Measurements from ENCODE around the gene CFAP46. TPM values are rescaled to one million over a fixed set of nuclear protein-coding genes. Genes with fewer than 3 reads are reported as not detected.

CFAP46 gene
- total and polyA plus RNA-seq, 2 donors from 2014 or later, result 3.8 to 8.3 TPM

DNA sequence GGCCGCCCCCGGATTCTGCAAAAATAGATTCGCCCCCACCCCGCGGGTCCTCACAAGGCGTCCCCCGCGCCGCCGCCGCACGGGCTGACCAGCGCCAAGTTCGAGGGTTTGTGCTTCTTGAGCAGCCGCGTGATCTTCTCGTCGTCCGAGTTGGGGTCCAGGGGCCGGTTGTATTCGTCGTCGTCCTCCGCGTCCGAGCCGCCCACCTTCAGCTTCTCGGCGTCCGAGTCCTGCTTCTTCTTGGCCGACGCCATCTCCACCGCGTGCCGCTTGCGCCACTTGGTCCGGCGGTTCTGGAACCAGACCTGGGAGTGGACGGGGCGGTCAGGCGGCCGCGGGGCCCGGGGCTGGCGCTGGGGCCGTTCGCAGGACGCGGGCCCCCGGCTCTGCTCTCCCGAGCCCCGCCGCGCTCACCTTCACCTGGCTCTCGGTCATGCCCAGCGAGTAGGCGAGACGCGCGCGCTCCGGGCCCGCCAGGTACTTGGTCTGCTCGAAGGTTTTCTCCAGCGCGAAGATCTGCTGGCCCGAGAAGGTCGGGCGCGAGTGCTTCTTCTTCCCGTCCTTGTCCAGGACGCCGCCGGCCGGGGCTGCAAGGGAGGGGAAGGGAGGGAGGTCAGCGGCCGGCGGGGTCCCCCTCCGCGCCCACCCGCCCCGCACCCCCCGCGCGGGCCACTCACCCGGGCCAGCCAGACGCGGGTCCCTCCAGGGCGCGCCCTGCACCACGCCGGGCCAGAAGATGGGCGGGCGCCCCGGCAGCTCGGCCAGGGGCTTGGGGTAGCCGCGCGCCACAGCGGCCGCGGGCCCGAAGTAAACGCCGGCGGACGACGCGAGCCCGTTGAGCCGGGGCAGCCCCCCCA lies 157.3 kb downstream of the CFAP46 start:
- TF ChIP-seq, protein P1, sequence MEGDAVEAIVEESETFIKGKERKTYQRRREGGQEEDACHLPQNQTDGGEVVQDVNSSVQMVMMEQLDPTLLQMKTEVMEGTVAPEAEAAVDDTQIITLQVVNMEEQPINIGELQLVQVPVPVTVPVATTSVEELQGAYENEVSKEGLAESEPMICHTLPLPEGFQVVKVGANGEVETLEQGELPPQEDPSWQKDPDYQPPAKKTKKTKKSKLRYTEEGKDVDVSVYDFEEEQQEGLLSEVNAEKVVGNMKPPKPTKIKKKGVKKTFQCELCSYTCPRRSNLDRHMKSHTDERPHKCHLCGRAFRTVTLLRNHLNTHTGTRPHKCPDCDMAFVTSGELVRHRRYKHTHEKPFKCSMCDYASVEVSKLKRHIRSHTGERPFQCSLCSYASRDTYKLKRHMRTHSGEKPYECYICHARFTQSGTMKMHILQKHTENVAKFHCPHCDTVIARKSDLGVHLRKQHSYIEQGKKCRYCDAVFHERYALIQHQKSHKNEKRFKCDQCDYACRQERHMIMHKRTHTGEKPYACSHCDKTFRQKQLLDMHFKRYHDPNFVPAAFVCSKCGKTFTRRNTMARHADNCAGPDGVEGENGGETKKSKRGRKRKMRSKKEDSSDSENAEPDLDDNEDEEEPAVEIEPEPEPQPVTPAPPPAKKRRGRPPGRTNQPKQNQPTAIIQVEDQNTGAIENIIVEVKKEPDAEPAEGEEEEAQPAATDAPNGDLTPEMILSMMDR (IDR thresholded peaks at IDR 0.05; ENCODE audit: borderline replicate concordance, extremely low read depth, insufficient read depth), result no peak
- peaks cover 9% of the 10 kb centered on the region for H3K27me3 ChIP-seq (ENCODE audit: control insufficient read depth, insufficient read depth, low read length)
- peaks cover 0 to 2% (median 0%) of the 10 kb centered on the region in 3 donors for H3K4me1 ChIP-seq (ENCODE audit: control insufficient read depth in 2 of 3, insufficient read depth in 2 of 3, low read depth in 1 of 3, low read length in 3 of 3)
- no peak overlapping the region for H3K9ac ChIP-seq (ENCODE audit: low read length in 3 of 3)
- H3K27ac ChIP-seq (ENCODE audit: low read depth in 2 of 2, low read length in 2 of 2), result no peak overlapping the region
- peak in 1 of 5 donors; percentile 37 for DNase-seq
- no peak for FAIRE-seq
- intact Hi-C loops (cut with DNase I), result no loop called here
- no peaks in the 10 kb centered on the region for H3K9me3 ChIP-seq (ENCODE audit: control insufficient read depth in 2 of 3, insufficient read depth in 1 of 3, low read length in 3 of 3)
- H3K4me3 ChIP-seq (ENCODE audit: low read length in 3 of 3), result no peak overlapping the region
- H3K36me3 ChIP-seq (ENCODE audit: control insufficient read depth in 2 of 3, insufficient read depth in 3 of 3, low read length in 3 of 3), result peaks cover 0 to 8% (median 4%) of the 10 kb centered on the region in 3 donors

DNA sequence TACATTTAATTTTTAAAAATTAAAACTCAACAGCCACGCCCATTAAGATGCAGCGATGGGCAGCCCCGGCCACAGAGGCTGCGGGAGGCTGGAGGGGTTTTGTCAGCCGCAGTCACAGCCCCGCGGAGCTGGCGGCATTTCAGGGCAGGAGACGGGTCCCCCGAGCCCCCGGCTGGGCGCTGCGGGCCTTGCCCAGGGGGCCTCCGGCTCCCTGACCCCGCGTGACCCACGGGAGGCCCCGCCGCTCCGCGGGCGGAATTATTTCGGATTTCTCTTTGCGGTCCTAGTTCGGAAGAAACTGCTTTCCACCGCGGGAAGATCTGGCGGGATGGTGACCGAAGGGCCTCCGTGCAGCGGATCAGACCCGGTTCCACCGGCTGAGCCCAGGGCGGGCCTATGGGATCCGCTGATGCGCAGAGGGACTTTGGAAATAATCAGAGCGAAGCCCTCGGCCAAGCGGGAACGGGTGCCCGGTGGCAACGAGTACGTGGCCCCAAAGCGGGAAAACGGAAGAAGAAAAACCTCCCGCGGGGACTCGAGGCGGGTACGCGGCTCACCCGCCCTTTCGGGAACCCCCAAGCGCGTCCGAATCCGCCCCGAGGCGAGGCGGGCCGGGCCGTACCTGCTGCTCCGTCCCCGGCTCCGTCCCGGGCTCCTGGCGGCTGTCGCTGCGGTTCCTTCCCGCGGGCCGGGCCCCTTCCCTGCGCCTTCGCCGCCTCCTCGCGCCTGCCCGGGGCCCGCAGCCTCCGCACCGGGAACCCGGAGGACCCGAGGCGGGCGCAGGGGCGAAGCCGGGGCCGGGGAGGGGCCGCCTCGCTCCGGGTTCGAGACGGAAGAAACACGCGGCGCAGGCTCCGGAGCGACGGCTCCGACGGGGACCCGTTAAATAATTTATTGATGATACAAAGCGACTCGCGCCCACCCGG lies 158.2 kb downstream of the CFAP46 start:
- DNase-seq (peak in 1 of 5 donors; percentile 26), FAIRE-seq (no peak)
- H3K4me1 ChIP-seq (ENCODE audit: control insufficient read depth in 2 of 3, insufficient read depth in 2 of 3, low read depth in 1 of 3, low read length in 3 of 3), result peaks cover 0 to 2% (median 0%) of the 10 kb centered on the region in 3 donors
- H3K36me3 ChIP-seq (ENCODE audit: control insufficient read depth in 2 of 3, insufficient read depth in 3 of 3, low read length in 3 of 3), result peaks cover 0 to 12% (median 4%) of the 10 kb centered on the region in 3 donors
- H3K27ac ChIP-seq (ENCODE audit: low read depth in 2 of 2, low read length in 2 of 2), result no peak overlapping the region
- no peaks in the 10 kb centered on the region for H3K9me3 ChIP-seq (ENCODE audit: control insufficient read depth in 2 of 3, insufficient read depth in 1 of 3, low read length in 3 of 3)
- no peak overlapping the region for H3K4me3 ChIP-seq (ENCODE audit: low read length in 3 of 3)
- H3K9ac ChIP-seq (ENCODE audit: low read length in 3 of 3), result no peak overlapping the region
- TF ChIP-seq, protein P1 (IDR thresholded peaks at IDR 0.05; ENCODE audit: borderline replicate concordance, extremely low read depth, insufficient read depth), result no peak
- intact Hi-C loops (cut with DNase I), result no loop called here
- peaks cover 9% of the 10 kb centered on the region for H3K27me3 ChIP-seq (ENCODE audit: control insufficient read depth, insufficient read depth, low read length)

DNA sequence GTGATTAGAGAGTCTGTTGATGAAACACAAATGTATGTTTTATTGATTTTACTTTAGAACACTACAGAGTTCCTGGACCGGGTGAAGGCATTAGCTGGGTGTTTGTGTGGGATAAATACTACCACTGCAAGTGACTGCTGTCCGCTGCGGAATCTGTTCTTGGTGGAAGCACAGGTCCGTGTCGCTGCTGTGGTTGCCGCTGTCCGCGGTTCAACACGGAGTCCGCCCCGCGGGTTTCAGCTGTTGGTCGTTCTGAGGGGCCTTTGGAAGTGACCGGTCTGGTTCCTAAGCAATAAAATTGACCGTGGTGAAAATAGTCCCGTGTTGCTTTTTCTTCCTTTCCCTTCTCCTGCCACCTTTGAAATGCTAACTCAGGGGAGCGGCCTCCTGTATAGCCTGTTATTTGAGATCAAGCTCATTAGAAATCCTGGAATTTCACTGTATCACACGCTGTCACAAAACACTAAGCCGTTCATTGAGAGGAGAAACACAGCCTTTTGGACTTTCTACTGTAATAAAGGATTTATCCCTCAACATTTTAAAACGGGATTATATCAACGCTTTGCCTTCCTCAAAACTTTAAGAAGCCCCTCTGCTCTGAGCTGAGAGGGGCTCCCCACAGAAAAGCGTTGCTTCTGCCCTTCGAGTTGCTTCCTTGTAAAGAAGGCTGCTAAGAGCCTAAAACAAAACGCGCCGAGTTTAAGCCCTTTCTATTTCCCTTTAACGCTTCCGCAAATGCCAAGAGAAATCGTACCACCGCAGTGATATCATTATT lies 159.0 kb downstream of the CFAP46 start:
- Histone ChIP-seq H3K4me3 (ENCODE audit: low read length in 3 of 3) (no peak overlapping the region), H3K27ac (ENCODE audit: low read depth in 2 of 2, low read length in 2 of 2) (no peak overlapping the region), H3K27me3 (ENCODE audit: control insufficient read depth, insufficient read depth, low read length) (peaks cover 9% of the 10 kb centered on the region), H3K9ac (ENCODE audit: low read length in 3 of 3) (no peak overlapping the region), H3K36me3 (ENCODE audit: control insufficient read depth in 2 of 3, insufficient read depth in 3 of 3, low read length in 3 of 3) (peaks cover 0 to 12% (median 6%) of the 10 kb centered on the region in 3 donors), H3K4me1 (ENCODE audit: control insufficient read depth in 2 of 3, insufficient read depth in 2 of 3, low read depth in 1 of 3, low read length in 3 of 3) (peaks cover 0 to 2% (median 0%) of the 10 kb centered on the region in 3 donors), H3K9me3 (ENCODE audit: control insufficient read depth in 2 of 3, insufficient read depth in 1 of 3, low read length in 3 of 3) (no peaks in the 10 kb centered on the region)
- FAIRE-seq (no peak), DNase-seq (peak in 2 of 5 donors; percentile 26 to 54)
- TF ChIP-seq, protein P1 (IDR thresholded peaks at IDR 0.05; ENCODE audit: borderline replicate concordance, extremely low read depth, insufficient read depth), result no peak
- intact Hi-C loops (cut with DNase I), result no loop called here
